ENCODE measurements around the gene UBE2R2. TPM values are rescaled to one million over a fixed set of nuclear protein-coding genes. Genes with fewer than 3 reads are reported as not detected.
"Not testable (repeated sequence)": the region's sequence is repeated elsewhere in the genome, so short reads cannot be mapped to it uniquely, and the experiment has no call there.

UBE2R2 gene
- total RNA-seq, 1 donor from 2014 or later, result 48.0 TPM

DNA sequence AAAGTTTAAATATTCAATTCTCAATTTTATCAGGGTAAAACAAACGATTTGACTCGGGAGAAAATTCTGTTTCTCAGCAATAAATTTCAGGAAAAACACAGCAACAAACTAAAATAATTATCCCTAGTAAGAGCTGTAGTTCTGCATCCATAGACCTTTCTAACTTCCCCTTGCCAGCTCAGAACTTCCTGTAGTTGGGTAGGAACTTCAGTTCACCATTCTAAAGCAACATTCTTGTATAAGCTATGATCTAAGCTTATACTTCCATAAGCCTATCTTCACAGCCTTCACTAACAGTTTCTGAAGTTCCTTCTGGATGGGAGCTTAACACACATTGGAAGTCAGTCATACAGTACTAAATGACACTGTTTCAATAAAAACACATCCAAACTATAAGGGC is 135.1 kb downstream of the UBE2R2 start:
- DNase-seq, result no peak
- ATAC-seq, result no peak
- intact Hi-C loops (cut with micrococcal nuclease), result no loop called here

DNA sequence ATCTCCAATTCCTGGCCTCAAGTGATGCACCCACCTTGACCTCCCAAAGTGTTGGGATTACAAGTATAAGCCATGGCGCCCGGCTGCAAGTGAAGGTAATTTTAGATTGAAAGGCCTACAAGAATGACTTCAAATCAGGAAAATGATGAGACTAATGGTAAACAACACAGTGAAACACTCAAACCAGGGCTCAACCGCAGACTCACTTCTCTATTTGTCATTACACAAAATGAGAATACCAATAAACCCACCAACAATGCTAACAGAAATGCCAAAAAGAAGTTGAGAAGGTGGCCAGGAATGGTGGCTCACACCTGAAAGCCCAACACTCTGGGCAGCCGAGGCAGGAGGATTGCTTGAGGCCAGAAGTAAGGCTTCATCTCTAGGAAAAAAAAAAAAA is 139.6 kb downstream of the UBE2R2 start:
- intact Hi-C loops (cut with micrococcal nuclease), result no loop called here
- DNase-seq (no peak), ATAC-seq (no peak)

DNA sequence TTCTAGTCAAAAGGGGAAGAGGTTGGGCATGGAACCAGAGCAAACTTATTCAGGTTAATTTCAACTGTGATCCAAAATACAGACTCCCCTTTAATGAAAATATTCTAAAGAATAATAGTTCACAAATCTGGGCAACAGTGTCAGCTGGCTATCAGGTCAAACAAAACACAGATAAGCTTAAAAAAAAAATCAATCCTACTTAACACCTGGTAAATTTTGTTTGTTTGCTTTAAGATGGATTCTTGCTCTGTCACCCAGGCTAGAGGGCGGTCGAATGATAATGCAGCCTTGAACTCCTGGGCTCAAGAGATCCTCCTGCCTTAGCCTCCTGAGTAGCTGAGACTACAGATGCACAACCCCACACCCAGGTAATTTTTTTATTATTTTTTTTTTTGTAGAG is 142.8 kb downstream of the UBE2R2 start:
- intact Hi-C loops (cut with micrococcal nuclease), result no loop called here
- DNase-seq, result no peak
- ATAC-seq, result no peak

DNA sequence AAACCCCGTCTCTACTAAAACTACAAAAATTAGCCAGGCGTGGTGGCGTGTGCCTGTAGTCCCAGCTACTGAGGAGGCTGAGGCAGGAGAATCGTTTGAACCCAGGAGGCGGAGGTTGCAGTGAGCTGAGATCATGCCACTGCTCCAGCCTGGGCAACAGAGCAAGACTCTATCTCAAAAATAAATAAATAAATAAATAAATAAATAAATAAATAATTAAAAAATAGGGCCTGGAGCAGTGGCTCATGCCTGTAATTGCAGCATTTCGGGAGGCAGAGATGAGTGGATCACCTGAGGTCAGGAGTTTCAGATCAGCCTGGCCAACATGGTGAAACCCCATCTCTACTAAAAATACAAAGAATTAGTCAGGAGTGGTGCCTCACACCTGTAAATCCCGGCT is 145.5 kb downstream of the UBE2R2 start:
- ATAC-seq; intact Hi-C loops (cut with micrococcal nuclease); DNase-seq: not testable (repeated sequence)

DNA sequence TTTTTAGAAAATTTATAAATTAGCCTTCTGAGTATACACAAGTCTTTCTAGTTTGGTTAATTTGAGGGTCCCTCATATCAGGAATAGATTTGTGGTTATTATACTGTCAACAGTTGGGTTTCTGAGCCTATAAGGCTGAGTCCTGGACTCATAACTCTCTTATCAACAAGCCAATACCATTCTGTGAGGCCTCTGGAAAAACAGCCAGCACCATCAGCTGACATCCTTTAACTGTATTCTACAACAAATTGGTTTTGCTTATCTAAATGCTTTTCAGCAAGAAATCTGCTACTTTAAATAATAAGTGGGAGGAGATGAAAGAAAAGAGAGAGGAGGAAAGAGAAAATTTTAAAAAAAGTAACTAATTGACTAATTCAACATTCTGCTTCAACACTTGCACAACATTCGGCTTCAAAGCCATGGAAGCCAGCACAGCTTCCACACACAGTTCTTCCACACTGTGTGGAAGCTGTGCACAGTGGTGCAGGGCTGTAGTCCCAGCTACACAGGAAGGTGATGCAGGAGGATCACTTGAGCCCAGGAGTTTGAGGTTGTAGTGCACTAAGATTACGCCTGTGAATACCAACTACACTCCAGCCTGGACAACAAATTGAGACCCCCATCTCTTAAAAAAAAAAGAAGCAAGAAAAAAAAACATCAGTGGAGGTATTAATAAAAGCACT is 147.3 kb downstream of the UBE2R2 start:
- ATAC-seq, result no peak
- intact Hi-C loops (cut with micrococcal nuclease), result no loop called here
- DNase-seq, result no peak

Other genes with a start within 250 kb of the UBE2R2 start
- not detected for gene PRSS3, start 21.6 kb upstream of the UBE2R2 start, total RNA-seq
- gene UBAP2, start 231.7 kb downstream of the UBE2R2 start, total RNA-seq, result 34.9 TPM

Data from left ventricle myocardium superior (tissue), 1 donor.